Fibroblast of pulmonary artery (primary cell): ENCODE results near the gene GRIP1.

Experiments used
- DNase-seq: peaks from one replicate; pipeline ENCODE4 v3.0.0-alpha.2; 2010; ENCODE audit warnings: low read depth
- H3K4me3 ChIP-seq: replicated peaks from 2 replicates; pipeline ENCODE4 v1.5.1; 2011; ENCODE audit warnings: low read depth, mild to moderate bottlenecking, control low read depth, low read length, moderate library complexity
- TF ChIP-seq, protein P1 (sequence below): IDR thresholded peaks from 2 replicates; pipeline ENCODE4 v1.5.1; 2011; ENCODE audit warnings: mild to moderate bottlenecking, control low read depth, low read length, inconsistent platforms; ENCODE audit errors: missing control alignments

Gene GRIP1

DNA sequence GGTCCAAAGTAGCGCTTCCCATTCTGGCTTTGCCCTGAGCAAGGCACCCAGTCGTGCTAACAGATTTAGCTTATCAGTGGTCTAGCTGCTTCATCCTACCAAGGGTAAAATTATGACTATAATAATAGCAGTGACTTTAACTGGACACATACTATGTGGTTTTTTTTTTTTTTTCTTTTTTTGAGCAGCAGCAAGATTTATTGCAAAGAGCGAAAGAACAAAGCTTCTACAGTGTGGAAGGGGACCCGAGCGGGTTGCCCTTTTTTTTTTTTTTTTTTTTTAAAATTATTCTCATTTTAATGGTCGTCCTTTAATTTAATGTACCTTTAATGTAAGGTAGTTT, 376.1 kb downstream of the GRIP1 start:
- peak overlapping the region; percentile 69 for H3K4me3 ChIP-seq
- TF ChIP-seq, protein P1, sequence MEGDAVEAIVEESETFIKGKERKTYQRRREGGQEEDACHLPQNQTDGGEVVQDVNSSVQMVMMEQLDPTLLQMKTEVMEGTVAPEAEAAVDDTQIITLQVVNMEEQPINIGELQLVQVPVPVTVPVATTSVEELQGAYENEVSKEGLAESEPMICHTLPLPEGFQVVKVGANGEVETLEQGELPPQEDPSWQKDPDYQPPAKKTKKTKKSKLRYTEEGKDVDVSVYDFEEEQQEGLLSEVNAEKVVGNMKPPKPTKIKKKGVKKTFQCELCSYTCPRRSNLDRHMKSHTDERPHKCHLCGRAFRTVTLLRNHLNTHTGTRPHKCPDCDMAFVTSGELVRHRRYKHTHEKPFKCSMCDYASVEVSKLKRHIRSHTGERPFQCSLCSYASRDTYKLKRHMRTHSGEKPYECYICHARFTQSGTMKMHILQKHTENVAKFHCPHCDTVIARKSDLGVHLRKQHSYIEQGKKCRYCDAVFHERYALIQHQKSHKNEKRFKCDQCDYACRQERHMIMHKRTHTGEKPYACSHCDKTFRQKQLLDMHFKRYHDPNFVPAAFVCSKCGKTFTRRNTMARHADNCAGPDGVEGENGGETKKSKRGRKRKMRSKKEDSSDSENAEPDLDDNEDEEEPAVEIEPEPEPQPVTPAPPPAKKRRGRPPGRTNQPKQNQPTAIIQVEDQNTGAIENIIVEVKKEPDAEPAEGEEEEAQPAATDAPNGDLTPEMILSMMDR = no peak
- no peak for DNase-seq

DNA sequence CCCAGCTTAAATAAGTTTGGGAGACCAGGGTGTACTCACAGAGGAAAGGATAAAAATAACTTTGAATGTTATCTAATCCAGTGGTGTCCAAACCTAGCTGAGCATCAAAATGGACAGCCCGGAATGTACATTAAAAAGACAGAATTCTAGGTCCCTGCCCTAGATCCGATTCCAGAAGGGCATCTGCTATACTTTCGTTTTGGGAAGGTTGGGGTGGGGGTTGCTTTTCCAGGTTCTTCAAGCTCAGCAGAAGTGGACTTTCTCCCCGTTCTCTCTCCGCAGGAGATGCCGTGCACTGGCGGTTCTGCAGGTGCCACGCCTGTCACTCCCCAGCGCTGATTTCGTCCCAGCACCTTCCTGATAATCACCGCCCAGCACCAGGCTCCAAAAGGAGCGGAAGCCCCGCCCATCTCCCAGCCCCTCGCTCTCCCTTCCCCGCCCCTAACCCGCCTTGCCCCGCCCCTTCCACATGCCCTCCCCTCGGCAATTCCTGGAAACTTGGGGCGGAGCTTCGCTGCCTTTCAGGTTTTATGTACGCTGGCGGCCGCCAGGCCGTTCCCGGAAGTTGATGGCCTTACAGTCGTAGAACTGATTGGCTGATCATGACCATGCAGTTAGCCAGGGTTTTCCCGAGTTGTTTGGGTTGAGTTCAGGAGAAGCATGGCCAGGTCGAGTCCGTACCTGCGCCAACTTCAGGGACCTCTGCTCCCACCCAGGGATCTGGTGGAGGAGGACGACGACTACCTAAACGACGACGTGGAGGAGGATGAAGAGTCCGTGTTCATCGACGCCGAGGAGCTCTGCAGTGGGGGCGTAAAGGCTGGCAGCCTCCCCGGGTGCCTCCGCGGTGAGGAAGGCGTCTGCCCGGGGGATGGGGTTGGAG, 376.7 kb downstream of the GRIP1 start, which contains the start of gene HELB:
Gene HELB (plus strand): TSS at position 550 of the 883 bp plus-strand sequence. CDS start 111 bp downstream, at position 661.
- H3K4me3 ChIP-seq = peak within 1 kb of the TSS; percentile 69
- TF ChIP-seq, protein P1 = no peak
- DNase-seq = peak; percentile 97

- H3K4me3 ChIP-seq = no peak overlapping the region
- DNase-seq = no peak
- TF ChIP-seq, protein P1 = no peak
Measured at GRCh38 chr12:66297923-66298322, 381.0 kb downstream of the GRIP1 start.
